ENCODE results near the gene STX1B. TPM values are rescaled to one million over a fixed set of nuclear protein-coding genes. Genes with fewer than 3 reads are reported as not detected.

Gene STX1B
- total RNA-seq, 1 experiment from 2014 or later: 11.0 TPM

GRCh38 chr16:30980959-30981358 lies 29.5 kb downstream of the STX1B start:
- Histone ChIP-seq H2BK120ac (ENCODE audit: low read depth, low read length, poor library complexity, severe bottlenecking) (no peak overlapping the region), H4K20me1 (ENCODE audit: control insufficient read depth, insufficient read depth, insufficient read length) (no peaks in the 10 kb centered on the region), H2AFZ (ENCODE audit: low read length) (no peak overlapping the region), H3K79me2 (ENCODE audit: insufficient read depth, low read length) (no peaks in the 10 kb centered on the region), H2BK20ac (ENCODE audit: low read depth, low read length, poor library complexity, severe bottlenecking) (no peak overlapping the region), H3K14ac (ENCODE audit: insufficient read depth, low read length) (no peak overlapping the region), H3K4me1 (ENCODE audit: insufficient read depth, low read length) (no peaks in the 10 kb centered on the region), H3K27me3 (ENCODE audit: insufficient read depth, low read length) (no peaks in the 10 kb centered on the region), H3K79me1 (ENCODE audit: insufficient read depth, low read depth, low read length, poor library complexity, severe bottlenecking) (no peaks in the 10 kb centered on the region), H3K4me2 (ENCODE audit: insufficient read depth, insufficient read length, low read length) (no peak overlapping the region), H3K9me3 (ENCODE audit: control insufficient read depth, low read depth, low read length) (no peaks in the 10 kb centered on the region), H2AK5ac (ENCODE audit: insufficient read length, low read length) (no peak overlapping the region), H3K9ac (ENCODE audit: extremely low read depth, insufficient read length, low read length) (no peak overlapping the region), H2BK5ac (ENCODE audit: insufficient read length, low read length) (no peak overlapping the region), H3K23me2 (ENCODE audit: insufficient read length, low read depth, low read length, poor library complexity, severe bottlenecking) (no peaks in the 10 kb centered on the region), H3T11ph (ENCODE audit: low read length) (no peak overlapping the region), H3K56ac (ENCODE audit: insufficient read length, low read depth, low read length) (no peak overlapping the region), H4K5ac (ENCODE audit: insufficient read length, low read depth, low read length) (no peak overlapping the region), H3K18ac (ENCODE audit: insufficient read length, low read depth, low read length) (no peak overlapping the region), H4K91ac (ENCODE audit: insufficient read length, low read depth, low read length) (no peak overlapping the region), H3K4ac (ENCODE audit: low read depth, low read length) (no peak overlapping the region), H2BK15ac (ENCODE audit: low read depth, low read length) (no peak overlapping the region), H3K23ac (ENCODE audit: insufficient read length, low read depth, low read length) (no peak overlapping the region), H3K27ac (ENCODE audit: insufficient read length, low read depth, low read length) (no peak overlapping the region), H4K8ac (replicated peaks; ENCODE audit: insufficient read length, low read depth, low read length) (no peak overlapping the region), H2BK12ac (ENCODE audit: insufficient read length, low read depth, low read length) (no peak overlapping the region)
- DNase-seq: no peak
- no peak overlapping the region for H3K27ac Mint-ChIP-seq
- no CpG with 5 or more reads among the region's 14 CpGs for WGBS (ENCODE audit: extremely low coverage, insufficient read length, low lambda C conversion rate)
- H3K4me3 Mint-ChIP-seq: no peak overlapping the region
- peaks cover 33 to 62% (median 61%) of the 10 kb centered on the region in 3 experiments for H3K36me3 Mint-ChIP-seq (ENCODE audit: insufficient read depth in 1 of 3, low read depth in 3 of 3)
- peaks cover 5 to 7% of the 10 kb centered on the region in 2 experiments for H3K4me1 Mint-ChIP-seq
- H3K27me3 Mint-ChIP-seq (ENCODE audit: low read depth): no peaks in the 10 kb centered on the region; the same call in 1 of the 2 replicates
- no peaks in the 10 kb centered on the region; a peak in 1 of 5 replicates for H3K9me3 Mint-ChIP-seq
- no peak for TF ChIP-seq CTCF (conservative IDR thresholded peaks at IDR 0.05)
